ENCODE results near the gene AHI1. TPM values are rescaled to one million over a fixed set of nuclear protein-coding genes. Genes with fewer than 3 reads are reported as not detected.

The AHI1 gene
- total RNA-seq, 2 experiments from 2014 or later, result 21.4 to 33.9 TPM

- no peak for DNase-seq (ENCODE audit: low spot score)
- no peak overlapping the region for H3K4me2 ChIP-seq (ENCODE audit: low read length)
- H3K36me3 ChIP-seq (ENCODE audit: insufficient read depth, low read length), result peaks cover 14% of the 10 kb centered on the region
- ChIA-PET POLR2A (interaction anchor here (1.1 to 2.5 kb wide), 2 partner anchors 11 to 26 kb away, joined by 4 to 14 read pairs; no protein-coding TSS in a partner anchor), CTCF (ENCODE audit: unreplicated experiment) (no interaction called here)
- no peak overlapping the region for H2AFZ ChIP-seq (ENCODE audit: low read length)
- H3K79me2 ChIP-seq (ENCODE audit: insufficient read depth, low read depth, low read length), result no peaks in the 10 kb centered on the region
- no peaks in the 10 kb centered on the region for H3K9me2 ChIP-seq (ENCODE audit: insufficient read depth, low read length)
- H3K9me3 ChIP-seq (ENCODE audit: low read length), result peaks cover 13% of the 10 kb centered on the region
- H3K4me1 ChIP-seq (ENCODE audit: insufficient read depth, low read length, poor library complexity, severe bottlenecking), result no peaks in the 10 kb centered on the region
- TF ChIP-seq CTCF (conservative IDR thresholded peaks at IDR 0.05; ENCODE audit: low read length), result no peak
- TF ChIP-seq EZH2phosphoT487 (IDR thresholded peaks at IDR 0.05; ENCODE audit: borderline replicate concordance, low read depth, low read length), result no peak
- no peak overlapping the region for H3K27ac ChIP-seq (ENCODE audit: low read depth, low read length, poor library complexity, severe bottlenecking)
- intact Hi-C loops (cut with micrococcal nuclease; ENCODE audit: unreplicated experiment), result no loop called here
- no peaks in the 10 kb centered on the region for H4K20me1 ChIP-seq (ENCODE audit: insufficient read depth, low read length)
- H3K4me3 ChIP-seq (ENCODE audit: low read depth, low read length, poor library complexity, severe bottlenecking), result no peak overlapping the region
- BruUV-seq (replicated peaks), result no TSS peak
Observed at GRCh38 chr6:135474362-135474761, 23.2 kb downstream of the AHI1 start.

GRCh38 chr6:135465903-135466302 is 31.6 kb downstream of the AHI1 start:
- Histone ChIP-seq H3K4me1 (ENCODE audit: insufficient read depth, low read length, poor library complexity, severe bottlenecking) (peaks cover 33% of the 10 kb centered on the region), H3K27ac (ENCODE audit: low read depth, low read length, poor library complexity, severe bottlenecking) (peak overlapping the region; percentile 54), H3K4me2 (ENCODE audit: low read length) (peak overlapping the region; percentile 64), H3K36me3 (ENCODE audit: insufficient read depth, low read length) (peaks cover 30% of the 10 kb centered on the region), H4K20me1 (ENCODE audit: insufficient read depth, low read length) (no peaks in the 10 kb centered on the region), H3K4me3 (ENCODE audit: low read depth, low read length, poor library complexity, severe bottlenecking) (peak overlapping the region; percentile 18), H3K9me3 (ENCODE audit: low read length) (peaks cover 6% of the 10 kb centered on the region; the same call in 1 of the 2 replicates), H3K79me2 (ENCODE audit: insufficient read depth, low read depth, low read length) (no peaks in the 10 kb centered on the region), H3K9me2 (ENCODE audit: insufficient read depth, low read length) (no peaks in the 10 kb centered on the region), H2AFZ (ENCODE audit: low read length) (peak overlapping the region; percentile 51)
- TF ChIP-seq EZH2phosphoT487 (IDR thresholded peaks at IDR 0.05; ENCODE audit: borderline replicate concordance, low read depth, low read length) (no peak), CTCF (conservative IDR thresholded peaks at IDR 0.05; ENCODE audit: low read length) (no peak)
- POLR2A ChIA-PET, result interaction anchor here (0.8 to 3.5 kb wide), 5 partner anchors 11 to 766 kb away, joined by 3 to 16 read pairs (median 4); no protein-coding TSS in a partner anchor
- CTCF ChIA-PET (ENCODE audit: unreplicated experiment), result no interaction called here
- intact Hi-C loops (cut with micrococcal nuclease; ENCODE audit: unreplicated experiment), result loop anchor here (1.0 kb wide), 1 partner anchor 31 kb away; the partner anchor contains the start of gene AHI1
- peak; percentile 46 for DNase-seq (ENCODE audit: low spot score)
- TSS peak; percentile 54 for BruUV-seq (replicated peaks)

GRCh38 chr6:135465307-135465706 is 32.2 kb downstream of the AHI1 start:
- CTCF ChIA-PET (ENCODE audit: unreplicated experiment), result no interaction called here
- H3K27ac ChIP-seq (ENCODE audit: low read depth, low read length, poor library complexity, severe bottlenecking), result peak overlapping the region; percentile 54
- intact Hi-C loops (cut with micrococcal nuclease; ENCODE audit: unreplicated experiment), result no loop called here
- DNase-seq (ENCODE audit: low spot score), result peak; percentile 44
- H3K9me2 ChIP-seq (ENCODE audit: insufficient read depth, low read length), result no peaks in the 10 kb centered on the region
- BruUV-seq (replicated peaks), result no TSS peak
- TF ChIP-seq EZH2phosphoT487 (IDR thresholded peaks at IDR 0.05; ENCODE audit: borderline replicate concordance, low read depth, low read length) (no peak), CTCF (conservative IDR thresholded peaks at IDR 0.05; ENCODE audit: low read length) (no peak)
- peaks cover 33% of the 10 kb centered on the region for H3K4me1 ChIP-seq (ENCODE audit: insufficient read depth, low read length, poor library complexity, severe bottlenecking)
- H3K79me2 ChIP-seq (ENCODE audit: insufficient read depth, low read depth, low read length), result no peaks in the 10 kb centered on the region
- peaks cover 6% of the 10 kb centered on the region; the same call in 1 of the 2 replicates for H3K9me3 ChIP-seq (ENCODE audit: low read length)
- peak overlapping the region; percentile 64 for H3K4me2 ChIP-seq (ENCODE audit: low read length)
- H3K36me3 ChIP-seq (ENCODE audit: insufficient read depth, low read length), result peaks cover 30% of the 10 kb centered on the region
- peak overlapping the region; percentile 18 for H3K4me3 ChIP-seq (ENCODE audit: low read depth, low read length, poor library complexity, severe bottlenecking)
- POLR2A ChIA-PET, result interaction anchor here (0.8 to 3.5 kb wide), 8 partner anchors 11 to 825 kb away, joined by 3 to 16 read pairs (median 6); partner anchors contain the start of gene BCLAF1
- H2AFZ ChIP-seq (ENCODE audit: low read length), result peak overlapping the region; percentile 51; the same call in 1 of the 2 replicates
- no peaks in the 10 kb centered on the region for H4K20me1 ChIP-seq (ENCODE audit: insufficient read depth, low read length)
